Stimulated activated naive CD4-positive, alpha-beta T cell (primary cell): Measurements from ENCODE around the gene C1QTNF4.
A peak's percentile ranks its signal among the peaks of the same experiment; 100 is the strongest.

Experiments used
- DNase-seq, 6 experiments: peaks; one replicate each; lab custom pipeline; 2025; lab: John Stamatoyannopoulos, UW

Gene C1QTNF4

GRCh38 chr11:47592970-47593369, 1.2 kb downstream of the C1QTNF4 start:
- no peak for DNase-seq

GRCh38 chr11:47592251-47592650, 2.0 kb downstream of the C1QTNF4 start:
- no peak for DNase-seq

- no peak for DNase-seq
These were observed 2.4 kb downstream of the C1QTNF4 start for GRCh38 chr11:47591764-47592163.

- no peak for DNase-seq
These were observed 4.0 kb downstream of the C1QTNF4 start for GRCh38 chr11:47589977-47590861.

GRCh38 chr11:47589584-47589976, 4.6 kb downstream of the C1QTNF4 start:
- DNase-seq = no peak

GRCh38 chr11:47589118-47589517, 5.1 kb downstream of the C1QTNF4 start:
- DNase-seq = no peak

- no peak for DNase-seq
These were observed 6.4 kb downstream of the C1QTNF4 start for GRCh38 chr11:47587723-47588326.

- no peak for DNase-seq
These were observed 7.0 kb downstream of the C1QTNF4 start for GRCh38 chr11:47587039-47587716.

GRCh38 chr11:47586098-47586855, 7.9 kb downstream of the C1QTNF4 start, which contains the start of gene FAM180B:
TSS of gene FAM180B (plus strand) at chr11:47586678. CDS start at chr11:47586769, 91 bp downstream.
- DNase-seq = no peak

- DNase-seq = no peak
These were observed 10.4 kb downstream of the C1QTNF4 start for GRCh38 chr11:47583844-47584243.

- DNase-seq = peak; percentile 80 to 94 (median 86)
These were observed 15.4 kb downstream of the C1QTNF4 start, which contains the start of the genes KBTBD4 and NDUFS3 for GRCh38 chr11:47578524-47579494. TSS of gene KBTBD4 (minus strand) at chr11:47578970. CDS start at chr11:47578951, 19 bp downstream. TSS of gene NDUFS3 (plus strand) at chr11:47579074. CDS start at chr11:47579092, 18 bp downstream.

- DNase-seq = no peak
These were observed 16.7 kb downstream of the C1QTNF4 start for GRCh38 chr11:47577460-47578041.

GRCh38 chr11:47573321-47573720, 20.9 kb downstream of the C1QTNF4 start:
- no peak for DNase-seq

GRCh38 chr11:47572715-47573255, 21.4 kb downstream of the C1QTNF4 start:
- no peak for DNase-seq

GRCh38 chr11:47571895-47572294, 22.3 kb downstream of the C1QTNF4 start:
- no peak for DNase-seq

GRCh38 chr11:47571357-47571729, 22.9 kb downstream of the C1QTNF4 start:
- no peak for DNase-seq

GRCh38 chr11:47570651-47571356, 23.4 kb downstream of the C1QTNF4 start:
- DNase-seq = no peak

- DNase-seq = no peak
These were observed 24.6 kb downstream of the C1QTNF4 start for GRCh38 chr11:47569646-47570045.

- no peak for DNase-seq
These were observed 28.0 kb downstream of the C1QTNF4 start for GRCh38 chr11:47566149-47566698.
